Stromal cell of bone marrow (primary cell): ENCODE data around the gene PTPRD.

ENCODE experiments used
- DNase-seq: peaks from one replicate; pipeline ENCODE4 v3.0.0-alpha.2; 2012; ENCODE audit warnings: low read depth

Gene PTPRD

GRCh38 chr9:8904771-8905515, 1707.9 kb downstream of the PTPRD start:
- DNase-seq = no peak

DNA sequence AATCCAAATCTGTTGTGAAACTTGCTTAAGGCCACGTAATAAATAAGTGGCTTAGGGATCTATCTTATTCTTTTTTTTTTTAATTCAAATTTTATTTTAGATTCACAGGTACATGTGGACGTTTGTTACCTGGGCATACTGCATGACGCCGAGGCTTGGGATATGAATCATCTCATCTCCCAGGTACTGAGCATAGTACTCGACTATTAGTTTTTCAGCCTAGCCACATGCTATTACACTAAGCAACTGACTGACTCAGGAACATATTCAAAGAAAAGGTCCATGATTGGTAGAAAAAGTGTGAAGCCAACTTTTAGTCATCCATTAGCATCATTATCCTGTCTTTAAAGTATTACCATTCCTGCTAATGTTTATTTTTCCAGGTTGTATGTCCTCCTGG, 1709.7 kb downstream of the PTPRD start:
- no peak for DNase-seq

- no peak for DNase-seq
These were observed 1711.7 kb downstream of the PTPRD start for GRCh38 chr9:8901146-8901545.

- DNase-seq = no peak
These were observed 1713.3 kb downstream of the PTPRD start for GRCh38 chr9:8899511-8899910.

DNA sequence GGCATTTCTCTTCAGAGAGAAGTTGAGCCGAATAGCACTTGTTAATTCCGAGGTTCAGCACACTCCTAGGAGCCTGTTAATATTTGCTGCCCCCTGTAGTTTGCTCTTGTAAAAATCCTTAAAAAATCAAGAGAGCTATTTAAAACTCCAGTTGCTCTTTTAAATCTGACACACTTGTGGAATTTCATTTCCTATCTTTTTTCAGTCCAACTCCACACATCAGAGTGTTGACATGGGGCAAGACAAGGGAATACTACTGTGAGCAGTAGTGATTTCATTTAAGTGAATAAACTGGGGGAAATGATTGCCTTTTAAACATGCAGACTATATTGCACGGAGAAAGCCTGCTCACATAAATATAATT, 1717.0 kb downstream of the PTPRD start:
- peak; percentile 24 for DNase-seq

GRCh38 chr9:8895106-8895860, 1717.5 kb downstream of the PTPRD start:
- no peak for DNase-seq

- no peak for DNase-seq
These were observed 1722.1 kb downstream of the PTPRD start for GRCh38 chr9:8890695-8891094.

- DNase-seq = no peak
These were observed 1723.7 kb downstream of the PTPRD start for GRCh38 chr9:8889100-8889499.

DNA sequence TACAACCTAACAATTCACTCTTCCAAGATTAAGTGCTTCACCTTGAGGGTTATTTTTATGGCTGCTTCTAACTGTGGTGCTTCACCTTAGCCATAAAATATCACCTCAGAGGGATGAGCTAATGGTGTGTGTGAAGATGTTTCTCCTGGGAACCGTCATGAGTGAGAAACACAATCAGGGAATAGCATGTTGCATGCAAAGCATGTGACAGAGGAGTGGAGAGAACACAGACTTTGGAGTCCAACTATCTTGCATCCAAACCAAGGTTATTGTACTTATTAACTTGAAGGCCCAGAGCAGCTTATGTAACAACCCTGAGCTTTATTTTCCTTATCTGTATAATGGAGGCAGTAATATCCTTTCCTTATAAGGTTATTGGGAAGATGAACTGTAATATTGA, 1724.2 kb downstream of the PTPRD start:
- DNase-seq = no peak

DNA sequence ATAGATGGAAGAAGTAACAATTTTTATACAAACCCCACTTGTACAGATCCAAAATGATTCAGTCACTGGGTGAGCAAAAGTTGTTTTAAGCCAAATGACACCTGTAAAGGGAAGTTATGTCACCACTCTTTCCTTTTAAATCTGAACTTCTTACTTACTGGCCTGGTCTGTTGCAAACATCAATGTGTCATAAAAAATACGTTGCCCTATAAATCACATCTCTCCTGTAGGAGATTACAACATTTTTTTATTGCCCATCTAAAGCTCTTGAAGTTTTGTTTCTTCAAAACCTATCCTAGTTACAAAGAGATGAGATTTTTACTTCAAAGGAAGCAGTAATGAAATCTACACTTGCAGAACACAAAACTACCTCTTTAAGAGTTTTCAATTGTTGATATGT, 1725.4 kb downstream of the PTPRD start:
- no peak for DNase-seq

- no peak for DNase-seq
These were observed 1729.5 kb downstream of the PTPRD start for GRCh38 chr9:8883321-8883720.

DNA sequence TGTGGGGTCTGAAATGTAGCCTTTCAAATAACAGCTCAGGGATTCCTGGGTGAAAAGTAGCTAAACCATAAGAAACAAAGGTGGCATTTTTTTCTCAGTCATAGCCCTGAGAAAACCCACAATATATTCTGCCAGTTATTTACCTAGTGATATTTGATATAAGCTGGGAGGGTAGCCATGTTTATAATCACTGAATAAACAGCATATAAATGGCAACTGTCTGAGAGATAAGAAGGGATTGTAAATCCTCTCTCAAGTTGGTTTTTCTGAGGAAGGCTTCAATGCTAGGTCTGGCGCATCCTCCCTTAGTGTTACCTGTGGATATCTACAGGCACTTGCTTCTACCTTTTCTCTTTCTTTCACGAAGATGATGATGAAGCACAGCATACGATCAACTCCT, 1732.7 kb downstream of the PTPRD start:
- no peak for DNase-seq

DNA sequence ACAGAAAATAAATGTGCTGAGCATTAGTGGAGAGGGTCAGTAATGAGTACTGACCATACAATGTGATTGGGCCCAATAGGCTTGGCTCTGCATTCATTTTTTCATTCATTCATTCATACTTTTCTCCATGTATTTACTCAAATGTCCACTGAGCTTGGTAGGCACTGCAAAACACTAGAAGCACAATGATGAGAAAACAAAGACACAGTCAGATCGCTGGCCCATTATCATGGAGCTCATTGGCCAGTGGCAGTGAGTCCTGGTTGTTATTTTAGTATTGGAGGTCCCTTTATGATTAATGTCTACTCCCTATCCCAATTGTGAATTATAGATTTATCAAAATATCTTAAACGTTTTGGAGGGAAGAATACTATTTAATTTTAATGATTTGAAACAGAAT, 1733.5 kb downstream of the PTPRD start:
- no peak for DNase-seq

GRCh38 chr9:8877753-8878494, 1734.9 kb downstream of the PTPRD start:
- DNase-seq = no peak

- DNase-seq = no peak
These were observed 1736.5 kb downstream of the PTPRD start for GRCh38 chr9:8876303-8876702.

DNA sequence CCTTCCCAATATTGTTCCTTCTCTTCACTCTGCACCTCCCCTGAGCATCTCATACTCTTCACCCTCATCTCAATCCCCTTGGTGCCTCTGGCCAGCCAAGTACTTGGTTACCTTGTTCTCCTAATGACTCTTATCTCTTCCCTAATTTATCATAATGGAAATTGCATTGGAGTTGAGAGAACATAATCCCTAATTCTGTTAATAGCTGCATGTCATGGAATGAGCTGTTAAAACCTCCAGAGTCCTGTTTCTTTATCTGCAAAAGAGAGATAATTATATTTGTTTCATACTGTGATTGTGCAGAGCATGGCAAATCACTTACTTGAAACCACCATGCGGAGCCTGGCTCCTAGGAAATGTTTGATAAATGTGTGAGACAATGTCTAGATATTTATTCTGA, 1738.3 kb downstream of the PTPRD start:
- DNase-seq = no peak

DNA sequence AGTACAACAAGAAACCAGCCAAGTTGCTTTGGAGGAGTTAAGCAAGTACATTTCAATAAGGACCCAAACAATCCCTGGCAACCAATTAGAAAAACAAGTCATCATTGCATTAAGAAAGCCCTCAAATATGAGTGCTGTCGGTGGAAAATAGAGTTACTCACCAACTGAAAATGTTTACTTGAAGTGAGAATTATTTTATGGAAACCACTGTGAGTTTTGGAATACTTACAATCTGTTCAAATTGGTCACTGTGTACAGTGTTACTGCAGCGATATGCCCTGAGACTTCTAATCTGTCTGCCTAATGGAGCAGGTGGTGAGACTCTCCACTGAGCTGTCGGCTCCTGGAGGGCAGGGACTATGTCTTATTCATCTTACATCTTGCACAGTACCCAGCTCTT, 1740.0 kb downstream of the PTPRD start:
- DNase-seq = peak; percentile 25

DNA sequence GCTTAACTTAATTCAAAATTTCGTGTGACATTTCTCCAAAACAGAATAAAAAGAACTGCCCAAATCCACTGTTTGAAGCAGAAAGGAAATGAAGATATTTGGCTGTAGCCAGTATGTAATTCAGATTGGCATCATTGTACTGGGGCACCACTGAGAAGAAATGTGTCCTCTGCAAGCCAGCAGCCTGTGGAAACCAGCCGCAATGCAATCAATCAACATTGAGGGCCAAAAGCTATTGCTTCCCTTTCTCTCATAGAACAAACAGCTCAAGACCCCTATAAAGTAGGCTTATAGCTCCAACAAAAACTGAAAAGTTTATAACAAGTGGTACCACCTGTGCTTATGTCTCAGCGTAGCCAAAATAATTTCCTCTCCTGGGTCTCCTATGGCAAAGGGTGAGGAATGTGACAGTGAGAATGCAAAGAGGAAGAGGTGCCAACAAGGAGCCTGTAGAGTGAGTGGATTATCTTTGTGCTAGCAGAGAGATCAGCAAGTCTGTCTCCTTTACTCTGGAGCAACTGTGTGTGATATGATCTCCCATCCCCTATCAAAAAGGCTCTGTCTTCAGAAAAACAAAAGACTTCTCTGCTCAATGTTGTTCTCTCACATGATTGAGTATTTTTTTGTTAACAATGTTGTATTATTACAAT, 1740.9 kb downstream of the PTPRD start:
- DNase-seq = no peak

DNA sequence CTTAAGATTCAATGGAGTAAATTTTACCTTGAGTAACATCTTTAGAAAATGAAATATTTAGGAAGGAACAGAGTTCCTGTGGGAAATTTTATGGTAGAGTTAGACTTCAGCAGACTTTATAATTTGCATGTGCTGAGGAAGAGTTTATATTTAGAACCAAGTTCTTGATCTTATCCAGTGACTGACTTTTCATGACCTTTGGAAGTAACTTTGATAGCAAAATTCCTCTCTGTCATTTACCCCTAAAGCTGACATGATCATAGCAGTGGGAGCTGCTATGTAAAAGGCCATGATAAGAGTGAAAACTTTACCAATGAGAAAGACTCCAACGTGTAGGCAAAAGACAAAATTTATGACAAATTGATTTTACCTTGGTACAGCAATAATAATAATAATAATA, 1741.4 kb downstream of the PTPRD start:
- no peak for DNase-seq

GRCh38 chr9:8869812-8870211, 1743.0 kb downstream of the PTPRD start:
- no peak for DNase-seq

DNA sequence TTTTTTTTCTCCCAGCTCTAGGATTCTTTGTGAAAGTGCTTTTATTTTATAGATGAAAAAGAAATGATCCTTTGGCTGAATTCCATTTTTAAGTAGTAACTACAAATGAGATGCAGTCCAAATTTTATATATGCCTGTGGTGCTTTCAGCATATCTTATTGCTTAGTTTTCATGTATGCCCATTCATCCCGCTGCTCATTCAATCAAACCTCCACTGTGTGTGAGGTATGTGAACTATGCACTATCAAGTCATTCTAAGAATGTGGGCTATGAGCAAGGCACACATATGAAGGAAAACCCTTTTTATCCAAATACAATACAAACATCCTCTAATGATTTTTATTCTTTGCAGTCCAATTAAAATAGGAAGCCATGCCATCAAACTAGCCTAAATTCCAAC, 1744.2 kb downstream of the PTPRD start:
- no peak for DNase-seq

DNA sequence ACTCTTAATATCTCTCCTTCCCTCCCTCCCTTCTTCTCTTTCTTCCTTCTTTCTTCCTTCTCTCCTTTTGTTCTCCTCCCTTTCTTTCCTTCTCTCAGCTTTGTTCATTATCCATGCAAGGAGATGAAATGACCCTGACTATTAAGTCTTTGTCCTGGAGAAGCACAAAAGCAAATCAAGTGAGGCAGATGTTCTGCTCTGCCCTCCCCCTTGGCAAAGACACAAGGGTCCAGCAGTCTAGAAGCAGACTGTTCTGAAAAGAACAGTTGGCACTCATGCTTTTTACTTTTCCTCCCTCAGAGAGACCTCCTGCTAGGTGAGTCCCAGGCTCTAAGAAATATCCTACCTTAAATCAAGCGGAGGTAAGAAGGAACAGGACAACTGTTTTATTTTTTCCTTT, 1745.7 kb downstream of the PTPRD start:
- no peak for DNase-seq

DNA sequence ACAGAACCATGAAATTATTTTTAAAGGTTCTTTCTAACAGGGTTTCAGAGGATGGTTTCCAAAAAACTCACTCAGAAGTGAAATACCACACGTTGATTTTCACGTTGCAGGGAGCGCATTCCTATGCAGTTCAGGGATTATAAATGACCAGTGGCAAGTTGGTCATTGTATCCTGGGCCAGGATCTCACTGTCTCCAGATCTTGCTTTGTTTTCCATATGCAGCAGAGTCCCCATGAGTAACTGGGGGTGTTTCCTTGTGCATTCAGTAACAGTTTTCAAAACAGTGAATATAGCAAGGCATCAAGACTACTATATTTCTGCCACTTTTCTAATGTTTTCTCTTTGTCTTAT, 1748.3 kb downstream of the PTPRD start:
- DNase-seq = no peak
